ENCODE data around the gene KIF6.

The KIF6 gene

DNA sequence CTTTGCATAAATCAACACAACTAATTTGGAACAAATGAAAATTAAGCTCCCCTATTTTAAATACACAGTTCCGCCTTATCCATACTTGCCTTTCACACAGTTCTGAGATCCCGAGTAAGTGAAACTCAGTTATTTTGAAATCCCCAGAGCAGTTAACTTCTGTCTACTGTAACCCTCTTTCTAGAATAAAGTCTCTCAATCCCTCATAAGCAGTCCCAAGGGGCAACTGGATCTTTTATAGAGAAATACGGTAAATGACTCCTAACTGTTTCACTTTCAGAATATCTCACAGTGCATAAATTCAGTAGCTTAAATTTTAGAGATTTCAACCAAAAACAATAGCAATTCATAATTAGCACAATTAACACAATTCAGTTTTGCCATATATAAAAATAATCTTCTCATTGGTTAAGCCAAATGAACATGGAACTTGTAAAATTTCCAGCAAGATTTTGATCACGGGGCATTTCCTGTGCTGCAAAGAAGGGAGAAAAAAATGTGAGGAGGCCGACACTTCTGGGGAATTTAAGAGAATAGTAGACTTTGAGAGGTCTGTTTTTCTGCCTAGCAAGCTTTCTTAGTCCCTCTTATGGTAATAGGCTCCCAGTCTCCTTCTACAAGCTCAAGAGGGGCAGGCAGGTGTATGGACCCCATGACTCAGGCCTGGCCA, 78.3 kb downstream of the KIF6 start:
- Histone ChIP-seq H3K27me3 (ENCODE audit: control insufficient read depth, insufficient read depth, low read length) (no peaks in the 10 kb centered on the region), H2AFZ (no peak overlapping the region), H3K79me2 (no peaks in the 10 kb centered on the region), H3K4me2 (ENCODE audit: low read length) (no peak overlapping the region), H3K27ac (no peak overlapping the region), H3K4me3 (ENCODE audit: low read depth, low read length) (no peak overlapping the region), H3K9me3 (ENCODE audit: control insufficient read depth, low read length) (no peaks in the 10 kb centered on the region), H3K36me3 (ENCODE audit: control insufficient read depth, insufficient read depth, low read length) (no peaks in the 10 kb centered on the region), H3K4me1 (no peaks in the 10 kb centered on the region), H3K9ac (no peak overlapping the region)
- TF ChIP-seq, protein P1, sequence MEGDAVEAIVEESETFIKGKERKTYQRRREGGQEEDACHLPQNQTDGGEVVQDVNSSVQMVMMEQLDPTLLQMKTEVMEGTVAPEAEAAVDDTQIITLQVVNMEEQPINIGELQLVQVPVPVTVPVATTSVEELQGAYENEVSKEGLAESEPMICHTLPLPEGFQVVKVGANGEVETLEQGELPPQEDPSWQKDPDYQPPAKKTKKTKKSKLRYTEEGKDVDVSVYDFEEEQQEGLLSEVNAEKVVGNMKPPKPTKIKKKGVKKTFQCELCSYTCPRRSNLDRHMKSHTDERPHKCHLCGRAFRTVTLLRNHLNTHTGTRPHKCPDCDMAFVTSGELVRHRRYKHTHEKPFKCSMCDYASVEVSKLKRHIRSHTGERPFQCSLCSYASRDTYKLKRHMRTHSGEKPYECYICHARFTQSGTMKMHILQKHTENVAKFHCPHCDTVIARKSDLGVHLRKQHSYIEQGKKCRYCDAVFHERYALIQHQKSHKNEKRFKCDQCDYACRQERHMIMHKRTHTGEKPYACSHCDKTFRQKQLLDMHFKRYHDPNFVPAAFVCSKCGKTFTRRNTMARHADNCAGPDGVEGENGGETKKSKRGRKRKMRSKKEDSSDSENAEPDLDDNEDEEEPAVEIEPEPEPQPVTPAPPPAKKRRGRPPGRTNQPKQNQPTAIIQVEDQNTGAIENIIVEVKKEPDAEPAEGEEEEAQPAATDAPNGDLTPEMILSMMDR (IDR thresholded peaks at IDR 0.05): no peak

DNA sequence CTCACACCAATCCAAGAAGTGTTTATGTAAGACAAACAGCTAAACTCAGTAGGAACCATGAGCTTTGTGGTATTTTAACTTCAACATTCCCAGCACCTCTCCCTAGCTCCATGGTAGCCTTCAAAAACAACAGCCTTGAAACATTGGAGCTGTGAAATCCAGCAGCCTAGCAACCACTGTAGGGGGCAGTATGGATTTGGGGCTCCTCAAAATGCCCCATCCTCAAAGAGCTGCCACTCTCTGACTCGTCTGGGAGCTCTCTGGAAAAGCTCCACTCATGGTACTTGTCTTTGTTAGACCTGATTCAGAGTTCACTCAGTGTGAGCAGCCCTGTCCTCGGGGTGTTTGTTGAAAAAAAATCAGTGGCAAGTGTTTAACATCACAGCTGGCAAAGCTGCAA, 82.9 kb downstream of the KIF6 start:
- no peak overlapping the region for H3K27ac ChIP-seq
- no peak overlapping the region for H2AFZ ChIP-seq
- H3K4me2 ChIP-seq (ENCODE audit: low read length): no peak overlapping the region
- no peaks in the 10 kb centered on the region for H3K79me2 ChIP-seq
- no peak overlapping the region for H3K4me3 ChIP-seq (ENCODE audit: low read depth, low read length)
- no peaks in the 10 kb centered on the region for H3K9me3 ChIP-seq (ENCODE audit: control insufficient read depth, low read length)
- no peaks in the 10 kb centered on the region for H3K4me1 ChIP-seq
- H3K27me3 ChIP-seq (ENCODE audit: control insufficient read depth, insufficient read depth, low read length): no peaks in the 10 kb centered on the region
- H3K9ac ChIP-seq: no peak overlapping the region
- H3K36me3 ChIP-seq (ENCODE audit: control insufficient read depth, insufficient read depth, low read length): no peaks in the 10 kb centered on the region
- TF ChIP-seq, protein P1 (IDR thresholded peaks at IDR 0.05): no peak

DNA sequence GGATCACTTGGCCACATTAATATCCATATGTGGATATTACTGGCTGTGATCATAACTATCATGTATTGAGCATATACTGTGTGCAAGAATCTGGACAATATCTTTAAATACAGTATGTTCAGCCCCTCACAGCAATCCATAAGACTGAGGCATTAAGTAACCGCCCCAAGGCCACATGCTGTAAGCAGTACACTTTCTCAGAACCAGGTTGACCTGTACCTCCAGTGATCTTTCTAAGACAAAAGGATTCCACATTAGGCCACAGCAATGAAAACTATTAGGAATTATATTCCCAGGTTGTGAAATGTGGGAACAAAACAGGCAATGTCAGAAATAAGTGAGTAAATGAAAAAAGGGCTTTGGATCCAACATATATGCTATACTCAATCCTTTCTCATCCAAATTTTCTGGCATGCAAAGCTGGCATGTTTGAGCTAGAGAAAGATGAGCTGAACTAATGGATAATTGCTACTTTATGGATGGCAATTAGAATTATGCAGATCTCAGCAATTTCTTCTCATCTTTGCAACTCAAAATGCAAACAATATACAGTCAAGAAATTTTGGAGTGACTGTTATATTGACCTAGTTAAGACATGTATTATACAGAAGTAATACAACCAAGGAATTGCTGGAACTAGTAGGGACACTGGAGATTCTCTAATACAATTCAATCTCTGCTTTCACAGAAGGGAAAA, 86.9 kb downstream of the KIF6 start:
- H3K79me2 ChIP-seq: no peaks in the 10 kb centered on the region
- H3K27me3 ChIP-seq (ENCODE audit: control insufficient read depth, insufficient read depth, low read length): no peaks in the 10 kb centered on the region
- no peaks in the 10 kb centered on the region for H3K4me1 ChIP-seq
- no peaks in the 10 kb centered on the region for H3K36me3 ChIP-seq (ENCODE audit: control insufficient read depth, insufficient read depth, low read length)
- TF ChIP-seq, protein P1 (IDR thresholded peaks at IDR 0.05): no peak
- no peaks in the 10 kb centered on the region for H3K9me3 ChIP-seq (ENCODE audit: control insufficient read depth, low read length)
- no peak overlapping the region for H3K4me2 ChIP-seq (ENCODE audit: low read length)
- no peak overlapping the region for H3K9ac ChIP-seq
- H2AFZ ChIP-seq: no peak overlapping the region
- no peak overlapping the region for H3K27ac ChIP-seq
- H3K4me3 ChIP-seq (ENCODE audit: low read depth, low read length): no peak overlapping the region

DNA sequence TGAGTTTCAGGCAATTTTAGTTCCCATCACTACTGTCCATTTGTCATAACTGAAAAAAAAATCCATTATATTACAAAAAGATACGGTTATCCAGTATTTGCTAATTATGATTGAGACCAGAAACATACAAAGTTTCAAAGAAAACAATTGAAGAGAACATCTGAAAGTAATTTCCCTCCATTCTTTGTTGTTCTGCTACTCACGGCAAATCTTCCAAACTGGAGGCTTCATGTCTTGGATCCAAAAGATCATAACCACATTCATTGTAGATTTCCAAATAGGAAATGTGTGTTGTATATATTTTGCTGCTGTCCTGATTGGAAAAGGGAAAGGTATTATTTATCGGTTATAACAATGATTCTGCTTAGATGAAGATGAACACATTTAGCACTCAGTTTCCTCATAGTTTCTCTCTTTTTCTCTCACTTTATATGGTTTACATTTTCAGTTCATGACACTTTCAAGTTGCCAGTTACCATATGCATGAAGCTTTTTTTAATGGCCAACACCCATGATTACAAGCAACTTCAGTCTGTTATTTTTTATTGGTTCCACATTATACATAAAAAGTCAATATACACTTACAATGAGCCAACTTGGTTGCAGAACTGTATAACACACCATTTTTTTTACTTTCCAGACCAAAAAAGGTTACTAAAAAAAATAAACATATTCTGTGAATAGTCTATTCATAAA, 90.4 kb downstream of the KIF6 start:
- Histone ChIP-seq H3K36me3 (ENCODE audit: control insufficient read depth, insufficient read depth, low read length) (no peaks in the 10 kb centered on the region), H3K79me2 (no peaks in the 10 kb centered on the region), H3K9me3 (ENCODE audit: control insufficient read depth, low read length) (no peaks in the 10 kb centered on the region), H3K9ac (no peak overlapping the region), H2AFZ (no peak overlapping the region), H3K27ac (no peak overlapping the region), H3K4me3 (ENCODE audit: low read depth, low read length) (no peak overlapping the region), H3K4me1 (no peaks in the 10 kb centered on the region), H3K4me2 (ENCODE audit: low read length) (no peak overlapping the region), H3K27me3 (ENCODE audit: control insufficient read depth, insufficient read depth, low read length) (no peaks in the 10 kb centered on the region)
- TF ChIP-seq, protein P1 (IDR thresholded peaks at IDR 0.05): no peak
